ENCODE data around the gene PLPPR1. TPM values are rescaled to one million over a fixed set of nuclear protein-coding genes. Genes with fewer than 3 reads are reported as not detected.

Gene PLPPR1
- total and polyA plus RNA-seq, 2 of the 4 experiments (the other 2 are of a cell fraction): not detected

GRCh38 chr9:101246691-101247090 is 218.2 kb downstream of the PLPPR1 start:
- in situ Hi-C loops (cut with MboI; ENCODE audit: low sequenced_read_pairs) (no loop called here), intact Hi-C loops (cut with micrococcal nuclease) (no loop called here), dilution Hi-C loops (cut with HindIII; ENCODE audit: low sequenced_read_pairs, unreplicated experiment) (no loop called here)
- Histone ChIP-seq H2BK15ac (ENCODE audit: low read depth, low read length) (no peak overlapping the region), H3K9me1 (ENCODE audit: insufficient read depth, low read length) (no peaks in the 10 kb centered on the region), H3K56ac (ENCODE audit: extremely low read depth, insufficient read depth, low read length) (no peak overlapping the region), H2AFZ (replicated peaks; ENCODE audit: low read length, poor library complexity) (no peak overlapping the region), H3K4ac (ENCODE audit: low read depth, low read length) (no peak overlapping the region), H4K20me1 (ENCODE audit: insufficient read depth, low read length) (no peaks in the 10 kb centered on the region), H3K18ac (ENCODE audit: low read depth, low read length) (no peak overlapping the region), H3K4me2 (ENCODE audit: low read depth, low read length) (no peak overlapping the region), H2BK5ac (ENCODE audit: low read depth, low read length, poor library complexity, severe bottlenecking) (no peak overlapping the region), H4K8ac (ENCODE audit: low read depth in 2 of 2, low read length in 2 of 2) (no peak overlapping the region), H3K27me3 (ENCODE audit: control insufficient read depth, insufficient read depth, low read length) (no peaks in the 10 kb centered on the region), H2AK9ac (replicated peaks; ENCODE audit: low read depth, low read length, poor library complexity) (no peak overlapping the region), H3K27ac (ENCODE audit: insufficient read depth, low read length) (no peak overlapping the region), H2AK5ac (ENCODE audit: low read depth, low read length) (no peak overlapping the region), H3K9me3 (ENCODE audit: control insufficient read depth, insufficient read depth, low read length) (no peaks in the 10 kb centered on the region), H2BK120ac (ENCODE audit: low read depth, low read length) (no peak overlapping the region), H3K79me1 (ENCODE audit: low read depth in 1 of 2, low read length in 2 of 2) (no peaks in the 10 kb centered on the region), H3K4me3 (ENCODE audit: insufficient read depth, low read depth, low read length) (no peak overlapping the region), H2BK20ac (ENCODE audit: low read depth, low read length) (no peak overlapping the region), H3K23ac (ENCODE audit: low read depth, low read length) (no peak overlapping the region), H3K9ac (ENCODE audit: low read depth, low read length) (no peak overlapping the region), H4K5ac (ENCODE audit: low read depth, low read length) (no peak overlapping the region), H4K91ac (ENCODE audit: insufficient read depth, low read depth, low read length) (no peak overlapping the region), H3K36me3 (ENCODE audit: control insufficient read depth, insufficient read depth, low read length) (no peaks in the 10 kb centered on the region), H3K4me1 (ENCODE audit: control insufficient read depth, insufficient read depth, low read length) (no peaks in the 10 kb centered on the region), H3K14ac (replicated peaks; ENCODE audit: low read depth, low read length) (no peak overlapping the region)
- no peak for DNase-seq
- TF ChIP-seq MAFK (IDR thresholded peaks at IDR 0.05; ENCODE audit: low read depth, low read length) (no peak), RFX5 (IDR thresholded peaks at IDR 0.05; ENCODE audit: low read depth, low read length) (no peak), POLR2A (IDR thresholded peaks at IDR 0.05; ENCODE audit: low read depth, low read length) (no peak), MXI1 (IDR thresholded peaks at IDR 0.05; ENCODE audit: borderline replicate concordance, low read depth, low read length) (no peak), CHD1 (IDR thresholded peaks at IDR 0.05; ENCODE audit: low read depth, low read length) (no peak), RCOR1 (IDR thresholded peaks at IDR 0.05; ENCODE audit: insufficient replicate concordance, low read length) (no peak), BHLHE40 (IDR thresholded peaks at IDR 0.05; ENCODE audit: low read depth, low read length) (no peak), NFE2L2 (IDR thresholded peaks at IDR 0.05; ENCODE audit: low read depth, low read length) (no peak)
- TF ChIP-seq, protein P1, sequence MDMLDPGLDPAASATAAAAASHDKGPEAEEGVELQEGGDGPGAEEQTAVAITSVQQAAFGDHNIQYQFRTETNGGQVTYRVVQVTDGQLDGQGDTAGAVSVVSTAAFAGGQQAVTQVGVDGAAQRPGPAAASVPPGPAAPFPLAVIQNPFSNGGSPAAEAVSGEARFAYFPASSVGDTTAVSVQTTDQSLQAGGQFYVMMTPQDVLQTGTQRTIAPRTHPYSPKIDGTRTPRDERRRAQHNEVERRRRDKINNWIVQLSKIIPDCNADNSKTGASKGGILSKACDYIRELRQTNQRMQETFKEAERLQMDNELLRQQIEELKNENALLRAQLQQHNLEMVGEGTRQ (IDR thresholded peaks at IDR 0.05; ENCODE audit: low read depth, low read length): no peak
- TF ChIP-seq, protein P2, sequence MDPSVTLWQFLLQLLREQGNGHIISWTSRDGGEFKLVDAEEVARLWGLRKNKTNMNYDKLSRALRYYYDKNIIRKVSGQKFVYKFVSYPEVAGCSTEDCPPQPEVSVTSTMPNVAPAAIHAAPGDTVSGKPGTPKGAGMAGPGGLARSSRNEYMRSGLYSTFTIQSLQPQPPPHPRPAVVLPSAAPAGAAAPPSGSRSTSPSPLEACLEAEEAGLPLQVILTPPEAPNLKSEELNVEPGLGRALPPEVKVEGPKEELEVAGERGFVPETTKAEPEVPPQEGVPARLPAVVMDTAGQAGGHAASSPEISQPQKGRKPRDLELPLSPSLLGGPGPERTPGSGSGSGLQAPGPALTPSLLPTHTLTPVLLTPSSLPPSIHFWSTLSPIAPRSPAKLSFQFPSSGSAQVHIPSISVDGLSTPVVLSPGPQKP (IDR thresholded peaks at IDR 0.05; ENCODE audit: borderline replicate concordance, low read depth, low read length): no peak
- POLR2A ChIA-PET (ENCODE audit: unreplicated experiment): no interaction called here
- WGBS, 2 experiments (ENCODE audit: extremely low coverage in 2 of 2, insufficient read length in 1 of 2): no CpG with 5 or more reads among the region's 1 CpG
- ATAC-seq (ENCODE audit: low read depth): no peak
- no TSS peak for BruUV-seq (replicated peaks)
- CTCF ChIA-PET: no interaction called here
